ENCODE data around the gene ST3GAL3. TPM values are rescaled to one million over a fixed set of nuclear protein-coding genes. Genes with fewer than 3 reads are reported as not detected.

Gene ST3GAL3
- total and polyA plus RNA-seq, 2 experiments from 2014 or later = 4.5 to 7.0 TPM

DNA sequence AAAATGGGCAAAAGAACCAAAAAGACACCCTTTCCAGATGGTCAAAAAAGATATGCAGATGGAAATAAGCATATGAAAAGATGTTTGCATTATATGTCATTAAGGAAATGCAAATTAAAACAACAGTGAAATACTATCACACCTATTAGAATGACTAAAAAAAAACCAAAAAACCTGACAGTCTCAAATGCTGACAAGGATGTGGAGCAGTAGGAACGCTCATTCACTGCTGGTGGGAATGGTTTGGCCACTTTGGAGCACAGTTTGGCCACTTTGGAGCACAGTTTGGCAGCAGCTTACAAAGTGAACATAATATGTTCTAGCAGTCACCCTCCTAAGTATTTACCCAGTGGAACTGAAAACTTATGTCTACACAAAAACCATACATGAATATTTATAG, 121.2 kb downstream of the ST3GAL3 start:
- Histone ChIP-seq H3K4me2 (no peak overlapping the region), H3K79me2 (replicated peaks; ENCODE audit: insufficient read depth) (no peaks in the 10 kb centered on the region), H4K20me1 (replicated peaks; ENCODE audit: insufficient read depth) (no peaks in the 10 kb centered on the region), H3K27me3 (ENCODE audit: insufficient read depth) (no peaks in the 10 kb centered on the region), H3K4me3 (no peak overlapping the region), H3K27ac (ENCODE audit: low read depth) (no peak overlapping the region), H2AFZ (no peak overlapping the region), H3F3A (replicated peaks; ENCODE audit: low read depth) (no peaks in the 10 kb centered on the region), H3K36me3 (ENCODE audit: insufficient read depth) (no peaks in the 10 kb centered on the region), H3K4me1 (ENCODE audit: insufficient read depth) (peaks cover 4% of the 10 kb centered on the region; the same call in 1 of the 2 replicates), H3K9me2 (ENCODE audit: insufficient read depth) (no peaks in the 10 kb centered on the region)
- DNase-seq (ENCODE audit: low spot score) (no peak), ATAC-seq (no peak)
- Mint-ChIP-seq H3K4me1 (peaks cover 16% of the 10 kb centered on the region), H3K9me3 (no peaks in the 10 kb centered on the region), H3K4me3 (no peak overlapping the region), H3K27me3 (ENCODE audit: insufficient read depth, low read depth, poor library complexity) (peaks cover 3% of the 10 kb centered on the region), H3K27ac (no peak overlapping the region), H3K36me3 (ENCODE audit: low read depth) (no peaks in the 10 kb centered on the region)
- TF ChIP-seq NANOG (IDR thresholded peaks at IDR 0.05; ENCODE audit: borderline replicate concordance) (no peak), CREB1 (CRISPR knock-in tag; IDR thresholded peaks at IDR 0.05; ENCODE audit: low read depth) (no peak), ZNF331 (CRISPR knock-in tag; IDR thresholded peaks at IDR 0.05; ENCODE audit: low read depth) (no peak), ZNF114 (CRISPR knock-in tag; IDR thresholded peaks at IDR 0.05) (no peak), JUNB (IDR thresholded peaks at IDR 0.05; ENCODE audit: unreplicated experiment) (no peak), POLR2AphosphoS5 (IDR thresholded peaks at IDR 0.05; ENCODE audit: low read depth) (no peak), EZH2phosphoT487 (IDR thresholded peaks at IDR 0.05; ENCODE audit: unreplicated experiment) (no peak), EZH2 (IDR thresholded peaks at IDR 0.05; ENCODE audit: low read depth, unreplicated experiment) (no peak)
- TF ChIP-seq, protein P1, sequence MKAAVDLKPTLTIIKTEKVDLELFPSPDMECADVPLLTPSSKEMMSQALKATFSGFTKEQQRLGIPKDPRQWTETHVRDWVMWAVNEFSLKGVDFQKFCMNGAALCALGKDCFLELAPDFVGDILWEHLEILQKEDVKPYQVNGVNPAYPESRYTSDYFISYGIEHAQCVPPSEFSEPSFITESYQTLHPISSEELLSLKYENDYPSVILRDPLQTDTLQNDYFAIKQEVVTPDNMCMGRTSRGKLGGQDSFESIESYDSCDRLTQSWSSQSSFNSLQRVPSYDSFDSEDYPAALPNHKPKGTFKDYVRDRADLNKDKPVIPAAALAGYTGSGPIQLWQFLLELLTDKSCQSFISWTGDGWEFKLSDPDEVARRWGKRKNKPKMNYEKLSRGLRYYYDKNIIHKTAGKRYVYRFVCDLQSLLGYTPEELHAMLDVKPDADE (IDR thresholded peaks at IDR 0.05) = no peak
- TF ChIP-seq, protein P2, sequence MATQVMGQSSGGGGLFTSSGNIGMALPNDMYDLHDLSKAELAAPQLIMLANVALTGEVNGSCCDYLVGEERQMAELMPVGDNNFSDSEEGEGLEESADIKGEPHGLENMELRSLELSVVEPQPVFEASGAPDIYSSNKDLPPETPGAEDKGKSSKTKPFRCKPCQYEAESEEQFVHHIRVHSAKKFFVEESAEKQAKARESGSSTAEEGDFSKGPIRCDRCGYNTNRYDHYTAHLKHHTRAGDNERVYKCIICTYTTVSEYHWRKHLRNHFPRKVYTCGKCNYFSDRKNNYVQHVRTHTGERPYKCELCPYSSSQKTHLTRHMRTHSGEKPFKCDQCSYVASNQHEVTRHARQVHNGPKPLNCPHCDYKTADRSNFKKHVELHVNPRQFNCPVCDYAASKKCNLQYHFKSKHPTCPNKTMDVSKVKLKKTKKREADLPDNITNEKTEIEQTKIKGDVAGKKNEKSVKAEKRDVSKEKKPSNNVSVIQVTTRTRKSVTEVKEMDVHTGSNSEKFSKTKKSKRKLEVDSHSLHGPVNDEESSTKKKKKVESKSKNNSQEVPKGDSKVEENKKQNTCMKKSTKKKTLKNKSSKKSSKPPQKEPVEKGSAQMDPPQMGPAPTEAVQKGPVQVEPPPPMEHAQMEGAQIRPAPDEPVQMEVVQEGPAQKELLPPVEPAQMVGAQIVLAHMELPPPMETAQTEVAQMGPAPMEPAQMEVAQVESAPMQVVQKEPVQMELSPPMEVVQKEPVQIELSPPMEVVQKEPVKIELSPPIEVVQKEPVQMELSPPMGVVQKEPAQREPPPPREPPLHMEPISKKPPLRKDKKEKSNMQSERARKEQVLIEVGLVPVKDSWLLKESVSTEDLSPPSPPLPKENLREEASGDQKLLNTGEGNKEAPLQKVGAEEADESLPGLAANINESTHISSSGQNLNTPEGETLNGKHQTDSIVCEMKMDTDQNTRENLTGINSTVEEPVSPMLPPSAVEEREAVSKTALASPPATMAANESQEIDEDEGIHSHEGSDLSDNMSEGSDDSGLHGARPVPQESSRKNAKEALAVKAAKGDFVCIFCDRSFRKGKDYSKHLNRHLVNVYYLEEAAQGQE (IDR thresholded peaks at IDR 0.05; ENCODE audit: unreplicated experiment) = no peak
- TF ChIP-seq, protein P3, sequence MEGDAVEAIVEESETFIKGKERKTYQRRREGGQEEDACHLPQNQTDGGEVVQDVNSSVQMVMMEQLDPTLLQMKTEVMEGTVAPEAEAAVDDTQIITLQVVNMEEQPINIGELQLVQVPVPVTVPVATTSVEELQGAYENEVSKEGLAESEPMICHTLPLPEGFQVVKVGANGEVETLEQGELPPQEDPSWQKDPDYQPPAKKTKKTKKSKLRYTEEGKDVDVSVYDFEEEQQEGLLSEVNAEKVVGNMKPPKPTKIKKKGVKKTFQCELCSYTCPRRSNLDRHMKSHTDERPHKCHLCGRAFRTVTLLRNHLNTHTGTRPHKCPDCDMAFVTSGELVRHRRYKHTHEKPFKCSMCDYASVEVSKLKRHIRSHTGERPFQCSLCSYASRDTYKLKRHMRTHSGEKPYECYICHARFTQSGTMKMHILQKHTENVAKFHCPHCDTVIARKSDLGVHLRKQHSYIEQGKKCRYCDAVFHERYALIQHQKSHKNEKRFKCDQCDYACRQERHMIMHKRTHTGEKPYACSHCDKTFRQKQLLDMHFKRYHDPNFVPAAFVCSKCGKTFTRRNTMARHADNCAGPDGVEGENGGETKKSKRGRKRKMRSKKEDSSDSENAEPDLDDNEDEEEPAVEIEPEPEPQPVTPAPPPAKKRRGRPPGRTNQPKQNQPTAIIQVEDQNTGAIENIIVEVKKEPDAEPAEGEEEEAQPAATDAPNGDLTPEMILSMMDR (conservative IDR thresholded peaks at IDR 0.05; ENCODE audit: low read depth in 2 of 2) = no peak
- TF ChIP-seq, protein P4, sequence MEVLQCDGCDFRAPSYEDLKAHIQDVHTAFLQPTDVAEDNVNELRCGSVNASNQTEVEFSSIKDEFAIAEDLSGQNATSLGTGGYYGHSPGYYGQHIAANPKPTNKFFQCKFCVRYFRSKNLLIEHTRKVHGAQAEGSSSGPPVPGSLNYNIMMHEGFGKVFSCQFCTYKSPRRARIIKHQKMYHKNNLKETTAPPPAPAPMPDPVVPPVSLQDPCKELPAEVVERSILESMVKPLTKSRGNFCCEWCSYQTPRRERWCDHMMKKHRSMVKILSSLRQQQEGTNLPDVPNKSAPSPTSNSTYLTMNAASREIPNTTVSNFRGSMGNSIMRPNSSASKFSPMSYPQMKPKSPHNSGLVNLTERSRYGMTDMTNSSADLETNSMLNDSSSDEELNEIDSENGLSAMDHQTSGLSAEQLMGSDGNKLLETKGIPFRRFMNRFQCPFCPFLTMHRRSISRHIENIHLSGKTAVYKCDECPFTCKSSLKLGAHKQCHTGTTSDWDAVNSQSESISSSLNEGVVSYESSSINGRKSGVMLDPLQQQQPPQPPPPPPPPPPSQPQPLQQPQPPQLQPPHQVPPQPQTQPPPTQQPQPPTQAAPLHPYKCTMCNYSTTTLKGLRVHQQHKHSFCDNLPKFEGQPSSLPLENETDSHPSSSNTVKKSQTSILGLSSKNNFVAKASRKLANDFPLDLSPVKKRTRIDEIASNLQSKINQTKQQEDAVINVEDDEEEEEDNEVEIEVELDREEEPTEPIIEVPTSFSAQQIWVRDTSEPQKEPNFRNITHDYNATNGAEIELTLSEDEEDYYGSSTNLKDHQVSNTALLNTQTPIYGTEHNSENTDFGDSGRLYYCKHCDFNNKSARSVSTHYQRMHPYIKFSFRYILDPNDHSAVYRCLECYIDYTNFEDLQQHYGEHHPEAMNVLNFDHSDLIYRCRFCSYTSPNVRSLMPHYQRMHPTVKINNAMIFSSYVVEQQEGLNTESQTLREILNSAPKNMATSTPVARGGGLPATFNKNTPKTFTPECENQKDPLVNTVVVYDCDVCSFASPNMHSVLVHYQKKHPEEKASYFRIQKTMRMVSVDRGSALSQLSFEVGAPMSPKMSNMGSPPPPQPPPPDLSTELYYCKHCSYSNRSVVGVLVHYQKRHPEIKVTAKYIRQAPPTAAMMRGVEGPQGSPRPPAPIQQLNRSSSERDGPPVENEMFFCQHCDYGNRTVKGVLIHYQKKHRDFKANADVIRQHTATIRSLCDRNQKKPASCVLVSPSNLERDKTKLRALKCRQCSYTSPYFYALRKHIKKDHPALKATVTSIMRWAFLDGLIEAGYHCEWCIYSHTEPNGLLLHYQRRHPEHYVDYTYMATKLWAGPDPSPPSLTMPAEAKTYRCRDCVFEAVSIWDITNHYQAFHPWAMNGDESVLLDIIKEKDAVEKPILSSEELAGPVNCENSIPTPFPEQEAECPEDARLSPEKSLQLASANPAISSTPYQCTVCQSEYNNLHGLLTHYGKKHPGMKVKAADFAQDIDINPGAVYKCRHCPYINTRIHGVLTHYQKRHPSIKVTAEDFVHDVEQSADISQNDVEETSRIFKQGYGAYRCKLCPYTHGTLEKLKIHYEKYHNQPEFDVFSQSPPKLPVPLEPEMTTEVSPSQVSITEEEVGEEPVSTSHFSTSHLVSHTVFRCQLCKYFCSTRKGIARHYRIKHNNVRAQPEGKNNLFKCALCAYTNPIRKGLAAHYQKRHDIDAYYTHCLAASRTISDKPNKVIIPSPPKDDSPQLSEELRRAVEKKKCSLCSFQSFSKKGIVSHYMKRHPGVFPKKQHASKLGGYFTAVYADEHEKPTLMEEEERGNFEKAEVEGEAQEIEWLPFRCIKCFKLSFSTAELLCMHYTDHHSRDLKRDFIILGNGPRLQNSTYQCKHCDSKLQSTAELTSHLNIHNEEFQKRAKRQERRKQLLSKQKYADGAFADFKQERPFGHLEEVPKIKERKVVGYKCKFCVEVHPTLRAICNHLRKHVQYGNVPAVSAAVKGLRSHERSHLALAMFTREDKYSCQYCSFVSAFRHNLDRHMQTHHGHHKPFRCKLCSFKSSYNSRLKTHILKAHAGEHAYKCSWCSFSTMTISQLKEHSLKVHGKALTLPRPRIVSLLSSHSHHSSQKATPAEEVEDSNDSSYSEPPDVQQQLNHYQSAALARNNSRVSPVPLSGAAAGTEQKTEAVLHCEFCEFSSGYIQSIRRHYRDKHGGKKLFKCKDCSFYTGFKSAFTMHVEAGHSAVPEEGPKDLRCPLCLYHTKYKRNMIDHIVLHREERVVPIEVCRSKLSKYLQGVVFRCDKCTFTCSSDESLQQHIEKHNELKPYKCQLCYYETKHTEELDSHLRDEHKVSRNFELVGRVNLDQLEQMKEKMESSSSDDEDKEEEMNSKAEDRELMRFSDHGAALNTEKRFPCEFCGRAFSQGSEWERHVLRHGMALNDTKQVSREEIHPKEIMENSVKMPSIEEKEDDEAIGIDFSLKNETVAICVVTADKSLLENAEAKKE (CRISPR knock-in tag; IDR thresholded peaks at IDR 0.05) = no peak

Data from GM23338 (cell line).